NCI-H2196 (cell line): Measurements from ENCODE around the gene CBX1.
A peak's percentile ranks its signal among the peaks of the same experiment; 100 is the strongest.
"Not testable (repeated sequence)": the region's sequence is repeated elsewhere in the genome, so short reads cannot be mapped to it uniquely, and the experiment has no call there.

Source experiments
- DNase-seq: peaks from one replicate; lab custom pipeline; 2025; ENCODE audit not compliant: unreplicated experiment; lab: John Stamatoyannopoulos, UW

The CBX1 gene

DNA sequence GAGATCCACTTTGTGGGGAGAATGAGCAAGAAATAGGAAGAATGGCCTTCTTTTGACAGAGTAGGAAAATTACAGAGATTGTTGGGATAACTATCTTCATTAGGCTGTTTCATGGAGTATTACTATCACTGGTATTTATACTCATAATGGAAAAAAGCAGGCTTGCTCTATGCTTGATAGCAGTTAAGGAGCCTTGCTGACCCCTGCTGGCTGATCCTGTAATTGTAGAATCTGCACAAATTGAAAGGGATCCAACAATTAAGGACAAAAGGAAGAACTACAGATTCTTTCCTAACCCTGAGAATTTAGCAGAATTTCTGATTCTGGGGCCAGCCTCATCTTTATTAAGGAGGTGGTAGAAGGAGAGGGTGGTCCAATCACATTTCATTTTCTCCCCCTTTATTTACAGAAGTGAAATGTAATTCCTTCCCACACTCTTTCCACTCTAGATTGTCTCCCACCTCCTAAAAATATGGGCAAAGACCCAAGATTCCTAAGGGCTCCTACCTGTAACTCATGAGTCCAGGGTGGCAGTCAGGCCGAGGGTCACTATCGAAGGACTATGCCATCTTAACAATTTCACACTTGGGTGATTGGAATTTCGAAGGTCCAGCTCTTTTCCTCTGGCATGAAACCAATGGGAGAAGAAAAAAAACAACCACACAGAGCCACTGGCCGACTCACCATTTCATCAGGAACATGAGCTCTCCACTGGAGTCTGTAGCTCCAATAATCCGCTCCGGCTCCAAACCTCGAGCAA, 26.8 kb downstream of the CBX1 start:
- peak; percentile 78 for DNase-seq

DNA sequence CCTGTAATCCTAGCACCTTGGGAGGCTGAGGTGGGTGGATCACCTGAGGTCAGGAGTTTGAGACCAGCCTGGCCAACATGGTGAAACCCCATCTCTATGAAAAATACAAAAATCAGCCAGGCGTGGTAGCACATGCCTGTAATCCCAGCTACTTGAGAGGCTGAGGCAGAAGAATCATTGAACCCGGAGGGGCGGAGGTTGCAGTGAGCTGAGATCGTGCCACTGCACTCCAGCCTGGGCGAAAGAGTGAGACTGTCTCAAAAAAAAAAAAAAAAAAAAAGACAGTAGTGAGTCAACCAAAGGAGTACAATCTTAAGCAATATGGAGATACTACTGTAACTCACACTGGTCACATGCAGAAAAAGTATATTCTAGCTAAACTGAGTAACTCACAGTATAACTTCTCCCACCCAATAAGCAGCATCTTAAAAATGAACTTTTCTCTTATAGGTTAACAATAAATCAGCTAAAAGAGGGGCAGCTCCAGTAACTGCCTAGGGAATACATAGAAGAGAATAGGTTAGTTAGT, 27.6 kb downstream of the CBX1 start:
- DNase-seq, result not testable (repeated sequence)

GRCh38 chr17:48072811-48073210, 28.5 kb downstream of the CBX1 start:
- DNase-seq, result not testable (repeated sequence)

GRCh38 chr17:48071654-48072053, 29.6 kb downstream of the CBX1 start:
- DNase-seq, result no peak

DNA sequence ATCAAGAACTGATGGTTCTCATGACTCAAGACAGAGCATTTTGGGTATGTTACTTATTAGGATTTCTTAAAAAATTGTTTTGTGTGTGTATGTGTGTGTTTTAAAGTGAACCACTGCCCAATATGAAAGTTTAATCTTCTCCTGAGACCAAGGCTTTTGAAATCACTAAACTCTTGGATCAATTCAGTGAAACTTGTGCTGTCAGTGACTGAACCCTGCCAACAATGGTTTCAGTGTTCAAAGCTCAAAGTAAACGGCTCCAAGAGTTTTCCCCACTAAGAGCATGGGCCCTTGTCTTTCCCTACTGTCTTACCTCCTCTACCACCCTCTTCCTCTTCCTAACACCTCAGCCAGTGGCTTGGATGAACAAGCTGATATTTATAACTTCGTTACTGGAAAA, 31.1 kb downstream of the CBX1 start:
- no peak for DNase-seq

- no peak for DNase-seq
These were observed 32.8 kb downstream of the CBX1 start for GRCh38 chr17:48068491-48068961.

GRCh38 chr17:48067808-48068207, 33.5 kb downstream of the CBX1 start:
- not testable (repeated sequence) for DNase-seq

DNA sequence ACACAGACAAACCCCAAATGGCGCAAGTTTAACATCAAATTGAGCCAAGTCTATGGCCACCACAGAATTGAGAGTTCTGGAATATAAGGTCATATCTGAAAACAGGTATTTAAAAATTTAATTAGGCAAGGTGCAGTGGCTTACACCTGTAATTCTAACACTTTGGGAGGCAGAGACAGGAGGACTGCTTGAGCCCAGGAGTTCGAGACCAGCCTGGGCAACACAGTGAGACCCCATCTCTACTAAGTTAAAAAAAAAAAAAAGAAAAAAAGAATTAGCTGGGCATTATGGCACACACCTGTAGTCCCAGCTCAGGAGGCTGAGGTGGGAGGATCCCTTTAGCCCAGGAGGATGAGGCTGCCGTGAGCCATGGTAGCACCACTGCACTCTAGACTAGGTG, 34.0 kb downstream of the CBX1 start:
- DNase-seq, result no peak

DNA sequence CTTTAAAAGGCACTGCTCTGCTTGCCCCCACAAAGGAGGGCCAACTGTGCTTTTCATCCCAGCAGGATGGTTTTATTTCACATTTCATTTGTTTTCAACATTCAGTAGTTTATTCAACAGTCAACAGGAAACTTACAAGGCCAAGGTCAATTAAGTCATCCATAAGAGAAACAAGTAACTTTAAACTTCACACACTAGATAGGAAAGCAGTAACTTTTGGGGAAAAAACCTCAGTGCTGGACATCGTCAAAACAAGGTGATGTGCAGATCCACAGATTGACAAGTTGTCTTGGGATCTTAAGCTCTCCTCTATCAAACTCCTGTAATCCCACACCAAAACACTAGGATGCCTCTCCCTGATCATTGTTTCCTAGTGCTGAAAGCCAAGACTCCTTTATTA, 34.6 kb downstream of the CBX1 start:
- no peak for DNase-seq

DNA sequence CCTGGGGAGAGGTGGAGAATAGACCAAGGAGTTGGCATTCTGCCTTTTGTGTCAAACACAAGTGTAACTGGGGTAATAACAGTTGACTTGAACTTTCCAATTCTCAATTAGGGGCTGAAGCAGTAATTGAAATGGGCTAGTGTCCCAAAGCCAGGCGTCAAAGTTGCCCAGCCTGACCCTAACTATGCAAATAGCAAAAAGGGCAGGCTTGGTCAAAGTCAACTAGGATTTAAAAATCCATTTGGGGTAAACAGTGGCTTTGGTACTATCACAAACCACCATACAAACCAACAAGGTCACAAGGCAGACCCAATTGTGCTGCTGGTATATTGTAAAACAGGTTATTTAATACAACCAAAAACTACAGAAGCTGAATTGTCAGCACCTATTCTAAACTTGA, 35.1 kb downstream of the CBX1 start:
- no peak for DNase-seq

GRCh38 chr17:48064638-48065037, 36.6 kb downstream of the CBX1 start:
- no peak for DNase-seq

DNA sequence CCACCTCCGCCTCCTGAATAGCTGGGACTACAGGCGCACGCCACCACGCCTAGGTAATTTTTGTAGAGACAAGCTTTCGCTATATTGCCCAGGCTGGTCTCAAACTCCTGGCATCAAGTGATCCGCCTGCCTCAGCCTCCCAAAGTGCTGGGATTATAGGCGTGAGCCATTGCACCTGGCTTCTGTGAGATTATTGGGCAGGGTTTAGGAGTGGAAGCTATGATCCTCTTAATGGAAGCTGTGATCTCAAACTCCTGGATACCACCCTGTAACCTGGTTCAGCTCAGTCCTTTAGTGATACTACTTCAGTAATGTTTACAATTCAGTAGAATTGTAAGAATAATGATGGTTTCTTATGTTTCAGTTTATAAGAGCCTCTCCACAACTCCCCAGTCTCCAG, 39.0 kb downstream of the CBX1 start:
- DNase-seq, result no peak

GRCh38 chr17:48060249-48060648, 41.0 kb downstream of the CBX1 start:
- no peak for DNase-seq

GRCh38 chr17:48059125-48059668, 42.1 kb downstream of the CBX1 start:
- DNase-seq, result no peak

- no peak for DNase-seq
These were observed 42.7 kb downstream of the CBX1 start for GRCh38 chr17:48058393-48059124.

GRCh38 chr17:48057626-48058025, 43.7 kb downstream of the CBX1 start:
- no peak for DNase-seq

DNA sequence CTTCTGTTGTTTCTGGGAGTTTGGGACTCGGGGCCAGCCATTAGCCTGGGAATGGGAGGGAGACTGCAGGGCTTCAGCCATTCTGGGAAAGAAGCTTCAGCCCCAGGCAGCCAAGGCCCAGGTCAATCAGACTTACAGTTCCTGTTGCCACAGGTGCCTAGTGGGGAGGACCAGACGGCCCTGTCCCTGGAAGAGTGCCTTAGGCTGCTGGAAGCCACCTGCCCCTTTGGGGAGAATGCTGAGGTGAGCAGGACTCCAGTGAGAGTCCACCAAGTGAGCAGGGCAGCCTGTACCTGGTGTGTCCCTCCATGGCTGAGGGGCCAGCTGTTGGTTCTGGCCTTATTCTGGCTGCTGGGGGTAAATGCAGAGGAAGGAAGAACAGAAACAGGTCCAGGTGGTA, 44.4 kb downstream of the CBX1 start:
- DNase-seq, result no peak

DNA sequence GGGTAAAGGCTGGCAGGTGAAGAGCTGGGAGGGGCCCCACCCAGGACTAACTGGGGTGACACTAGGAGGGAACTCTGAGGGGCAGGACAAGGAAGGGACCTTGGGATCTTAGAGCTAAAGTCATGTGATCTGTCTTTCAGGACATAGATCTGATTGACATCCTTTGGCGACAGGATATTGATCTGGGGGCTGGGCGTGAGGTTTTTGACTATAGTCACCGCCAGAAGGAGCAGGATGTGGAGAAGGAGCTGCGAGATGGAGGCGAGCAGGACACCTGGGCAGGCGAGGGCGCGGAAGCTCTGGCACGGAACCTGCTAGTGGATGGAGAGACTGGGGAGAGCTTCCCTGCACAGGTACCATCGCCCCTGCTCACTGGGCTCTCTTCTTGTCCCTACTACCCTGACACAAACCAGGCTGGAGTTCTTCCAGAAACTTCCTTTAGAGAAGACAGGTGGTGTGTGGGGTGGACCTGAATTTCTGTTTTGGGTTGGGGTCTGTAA, 45.0 kb downstream of the CBX1 start:
- no peak for DNase-seq

GRCh38 chr17:48055531-48056245, 45.6 kb downstream of the CBX1 start:
- DNase-seq, result no peak

GRCh38 chr17:48054238-48055185, 46.8 kb downstream of the CBX1 start:
- DNase-seq, result peak; percentile 96
